ENCODE measurements around the gene TES. TPM values are rescaled to one million over a fixed set of nuclear protein-coding genes. Genes with fewer than 3 reads are reported as not detected.

Gene TES
- total and polyA plus RNA-seq, 2 of the 8 experiments (the other 6 are each of a cell fraction or from before 2014, with no cell fraction given): 18.2 to 36.3 TPM

GRCh38 chr7:116246357-116246756, 36.0 kb downstream of the TES start:
- ChIA-PET CTCF (ENCODE audit: partially characterized antibody) (interaction anchor here (1.1 to 2.4 kb wide), 3 partner anchors 8 to 344 kb away, joined by 3 to 6 read pairs (median 6); no protein-coding TSS in a partner anchor), POLR2A (ENCODE audit: partially characterized antibody) (no interaction called here)
- no peak for TF ChIP-seq FOSL1 (IDR thresholded peaks at IDR 0.05; ENCODE audit: insufficient read depth, low read depth, low read length)
- TF ChIP-seq CHD1 (IDR thresholded peaks at IDR 0.05; ENCODE audit: low read depth, low read length): no peak
- no peak for TF ChIP-seq BRCA1 (IDR thresholded peaks at IDR 0.05; ENCODE audit: low read depth, low read length)
- DNase-seq (ENCODE audit: low read depth in 1 of 2, low spot score in 2 of 2) (no peak), FAIRE-seq (no peak)
- Histone ChIP-seq H2AK5ac (ENCODE audit: low read depth, low read length) (no peak overlapping the region), H3K9ac (replicated peaks in 1 of 4; ENCODE audit: extremely low read depth in 1 of 4, low read depth in 3 of 4, low read length in 3 of 4) (no peak overlapping the region), H3K27ac (ENCODE audit: low read depth, low read length) (no peak overlapping the region), H3K27me3 (replicated peaks in 1 of 4; ENCODE audit: control insufficient read depth in 3 of 4, extremely low read depth in 1 of 4, insufficient read depth in 3 of 4, low read length in 3 of 4) (no peaks in the 10 kb centered on the region), H3K79me2 (ENCODE audit: control insufficient read depth in 1 of 2, insufficient read depth in 2 of 2, low read length in 2 of 2) (no peaks in the 10 kb centered on the region), H4K8ac (ENCODE audit: extremely low read depth, insufficient read depth, low read length) (no peak overlapping the region), H4K91ac (replicated peaks; ENCODE audit: insufficient read length, low read length) (no peak overlapping the region), H3K4me1 (replicated peaks in 1 of 4; ENCODE audit: control insufficient read depth in 3 of 4, insufficient read depth in 4 of 4, low read length in 3 of 4) (no peaks in the 10 kb centered on the region), H2BK12ac (ENCODE audit: low read depth, low read length) (no peak overlapping the region), H2BK120ac (replicated peaks; ENCODE audit: low read depth, low read length) (no peak overlapping the region), H3K18ac (ENCODE audit: extremely low read depth, low read length) (no peak overlapping the region), H3K79me1 (ENCODE audit: low read depth, low read length) (no peaks in the 10 kb centered on the region), H3K9me3 (ENCODE audit: insufficient read depth in 2 of 2, low read depth in 1 of 2, low read length in 1 of 2) (peaks cover 11 to 12% of the 10 kb centered on the region in 2 experiments), H3K56ac (replicated peaks; ENCODE audit: insufficient read length, low read depth, low read length) (no peak overlapping the region), H4K5ac (ENCODE audit: insufficient read length, low read depth, low read length) (no peak overlapping the region), H2BK15ac (ENCODE audit: low read length) (no peak overlapping the region), H3K4ac (replicated peaks; ENCODE audit: insufficient read length, low read depth, low read length) (no peak overlapping the region), H3K14ac (ENCODE audit: insufficient read length) (no peak overlapping the region), H3K23ac (ENCODE audit: insufficient read length) (no peak overlapping the region), H2BK20ac (ENCODE audit: low read length) (no peak overlapping the region), H3K4me2 (ENCODE audit: insufficient read depth in 1 of 2, low read depth in 2 of 2, low read length in 2 of 2) (no peak overlapping the region), H2AFZ (ENCODE audit: low read length) (no peak overlapping the region), H4K20me1 (replicated peaks in 1 of 2; ENCODE audit: control insufficient read depth in 1 of 2, insufficient read depth in 2 of 2, low read length in 2 of 2) (peaks cover 0 to 2% of the 10 kb centered on the region in 2 experiments), H3K36me3 (ENCODE audit: control insufficient read depth in 2 of 4, insufficient read depth in 4 of 4, low read length in 3 of 4) (peaks cover 0 to 8% (median 0%) of the 10 kb centered on the region in 4 experiments; a peak in 2 of 8 replicates), H2BK5ac (ENCODE audit: low read depth, low read length) (no peak overlapping the region), H3K4me3 (ENCODE audit: extremely low read depth in 1 of 4, insufficient read depth in 2 of 4, low read depth in 3 of 4, low read length in 4 of 4) (no peak overlapping the region), H3K23me2 (ENCODE audit: low read depth, low read length) (no peaks in the 10 kb centered on the region)
- 90% methylated on average over 1 of the region's 1 CpG; no CpG with 5 or more reads in 1 of the 2 experiments for WGBS, 2 experiments (ENCODE audit: extremely low coverage in 1 of 2, insufficient coverage in 1 of 2, insufficient read length in 1 of 2, insufficient replicate concordance in 2 of 2, low coverage in 1 of 2, low lambda C conversion rate in 2 of 2, missing lambda C conversion rate in 1 of 2)
